IMR-90 (cell line): ENCODE data around the gene MFGE8. TPM values are rescaled to one million over a fixed set of nuclear protein-coding genes. Genes with fewer than 3 reads are reported as not detected.

Experiments used
- ATAC-seq: fragments of 200-7000 bp; cut with Tn5 transposase; 2 replicates; pipeline ENCODE4 v1.9.1; 2020; ENCODE audit warnings: low read depth, mild to moderate bottlenecking, moderate library complexity
- BruUV-seq: library from RNA; stranded (reverse); fragments of 400-500 nt; replicated peaks from 2 replicates; lab custom pipeline; 2021; lab: Mats Ljungman, UMichigan
- CTCF ChIA-PET: fragments of 300-600 bp; formaldehyde crosslinking; extraction: SDS; loops from one replicate; lab custom pipeline; 2021; ENCODE audit warnings: antibody characterized with exemption; lab: Yijun Ruan, JAX
- POLR2A ChIA-PET: fragments of 300-600 bp; sonication (Branson Sonifier 250); formaldehyde crosslinking; loops from one replicate; lab custom pipeline; 2022; ENCODE audit warnings: antibody characterized with exemption; ENCODE audit not compliant: unreplicated experiment; lab: Charles Lee
- DNase-seq: peaks from one replicate; pipeline ENCODE4 v3.0.0; 2013
- H2AFZ ChIP-seq: replicated peaks from 2 replicates; pipeline ENCODE3; 2013; ENCODE audit warnings: low read length, mild to moderate bottlenecking; ENCODE audit not compliant: poor library complexity
- H2AK5ac ChIP-seq: 2 replicates; pipeline ENCODE4 v1.6.1; 2013; ENCODE audit warnings: low read depth, low read length, inconsistent platforms
- H2AK9ac ChIP-seq: replicated peaks from 2 replicates; pipeline ENCODE3; 2013; ENCODE audit warnings: mild to moderate bottlenecking, low read depth, low read length, moderate library complexity; ENCODE audit not compliant: poor library complexity
- H2BK120ac ChIP-seq: 2 replicates; pipeline ENCODE4 v1.6.1; 2013; ENCODE audit warnings: low read depth, low read length, inconsistent platforms
- H2BK15ac ChIP-seq: 3 replicates; pipeline ENCODE4 v1.6.1; 2013; ENCODE audit warnings: low read depth, low read length, inconsistent platforms
- H2BK20ac ChIP-seq: 2 replicates; pipeline ENCODE4 v1.6.1; 2013; ENCODE audit warnings: low read depth, mild to moderate bottlenecking, inconsistent platforms, low read length, moderate library complexity
- H2BK5ac ChIP-seq: 2 replicates; pipeline ENCODE4 v1.6.1; 2013; ENCODE audit warnings: mild to moderate bottlenecking, low read depth, low read length, inconsistent platforms; ENCODE audit not compliant: poor library complexity, severe bottlenecking
- H3K14ac ChIP-seq: replicated peaks from 2 replicates; pipeline ENCODE4 v1.6.1; 2013; ENCODE audit warnings: low read depth, low read length, inconsistent platforms
- H3K18ac ChIP-seq: 2 replicates; pipeline ENCODE4 v1.6.1; 2013; ENCODE audit warnings: low read depth, low read length, control low read depth
- H3K23ac ChIP-seq: 2 replicates; pipeline ENCODE4 v1.6.1; 2013; ENCODE audit warnings: low read depth, low read length, inconsistent platforms
- H3K27ac ChIP-seq: 2 replicates; pipeline ENCODE4 v1.5.1; 2013; ENCODE audit warnings: mild to moderate bottlenecking, control low read depth, low read length; ENCODE audit not compliant: insufficient read depth
- H3K27me3 ChIP-seq: 2 replicates; pipeline ENCODE4 v1.6.1; 2013; ENCODE audit warnings: low read length; ENCODE audit not compliant: control insufficient read depth, insufficient read depth
- H3K36me3 ChIP-seq: 2 replicates; pipeline ENCODE4 v1.6.1; 2013; ENCODE audit warnings: low read length, mixed read lengths; ENCODE audit not compliant: control insufficient read depth, insufficient read depth
- H3K4ac ChIP-seq: 2 replicates; pipeline ENCODE4 v1.6.1; 2013; ENCODE audit warnings: low read depth, low read length, inconsistent platforms
- H3K4me1 ChIP-seq: 2 replicates; pipeline ENCODE4 v1.6.1; 2013; ENCODE audit warnings: low read length, mixed read lengths; ENCODE audit not compliant: control insufficient read depth, insufficient read depth
- H3K4me2 ChIP-seq: 2 replicates; pipeline ENCODE4 v1.6.1; 2013; ENCODE audit warnings: low read depth, mild to moderate bottlenecking, control low read depth, low read length, moderate library complexity
- H3K4me3 ChIP-seq: 2 replicates; pipeline ENCODE4 v1.5.1; 2013; ENCODE audit warnings: low read depth, mild to moderate bottlenecking, control low read depth, low read length, moderate library complexity; ENCODE audit not compliant: insufficient read depth
- H3K56ac ChIP-seq: 2 replicates; pipeline ENCODE4 v1.6.1; 2013; ENCODE audit warnings: low read length, inconsistent platforms; ENCODE audit not compliant: insufficient read depth; ENCODE audit errors: extremely low read depth
- H3K79me1 ChIP-seq, 2 experiments: 2 replicates each; pipeline ENCODE4 v1.6.1; 2013; ENCODE audit warnings: low read length in 2 of 2, inconsistent platforms in 1 of 2, low read depth in 1 of 2
- H3K9ac ChIP-seq: 2 replicates; pipeline ENCODE4 v1.6.1; 2013; ENCODE audit warnings: low read depth, low read length, control low read depth
- H3K9me1 ChIP-seq: 2 replicates; pipeline ENCODE4 v1.6.1; 2013; ENCODE audit warnings: low read length, inconsistent platforms; ENCODE audit not compliant: insufficient read depth
- H3K9me3 ChIP-seq: 2 replicates; pipeline ENCODE4 v1.6.1; 2013; ENCODE audit warnings: low read length; ENCODE audit not compliant: control insufficient read depth, insufficient read depth
- H4K20me1 ChIP-seq: 2 replicates; pipeline ENCODE4 v1.6.1; 2013; ENCODE audit warnings: low read length, inconsistent platforms; ENCODE audit not compliant: insufficient read depth
- H4K5ac ChIP-seq: 2 replicates; pipeline ENCODE4 v1.6.1; 2013; ENCODE audit warnings: mild to moderate bottlenecking, low read depth, low read length, control low read depth
- H4K8ac ChIP-seq, 2 experiments: 2 replicates each; pipeline ENCODE4 v1.6.1; 2013; ENCODE audit warnings: low read depth in 2 of 2, low read length in 2 of 2, control low read depth in 1 of 2, inconsistent platforms in 1 of 2
- H4K91ac ChIP-seq: 2 replicates; pipeline ENCODE4 v1.6.1; 2013; ENCODE audit warnings: low read depth, low read length, inconsistent platforms; ENCODE audit not compliant: insufficient read depth
- CEBPB ChIP-seq: IDR thresholded peaks from 2 replicates; pipeline ENCODE4 v1.6.1; 2012; ENCODE audit warnings: low read depth, low read length, improper control_type of control experiment
- FOS ChIP-seq: fragments of 150-350 bp; IDR thresholded peaks from 2 replicates; pipeline ENCODE4 v1.6.1; 2016; ENCODE audit warnings: low read depth, low read length
- MAFK ChIP-seq: IDR thresholded peaks from 2 replicates; pipeline ENCODE4 v1.6.1; 2012; ENCODE audit warnings: low read depth, low read length, improper control_type of control experiment
- MAZ ChIP-seq: IDR thresholded peaks from 2 replicates; pipeline ENCODE4 v1.6.1; 2012; ENCODE audit warnings: low read depth, mild to moderate bottlenecking, low read length, improper control_type of control experiment, moderate library complexity, borderline replicate concordance
- MXI1 ChIP-seq: IDR thresholded peaks from 2 replicates; pipeline ENCODE4 v1.6.1; 2012; ENCODE audit warnings: low read depth, mild to moderate bottlenecking, low read length, moderate library complexity, borderline replicate concordance
- NFE2L2 ChIP-seq: fragments of 150-350 bp; IDR thresholded peaks from 2 replicates; pipeline ENCODE4 v1.6.1; 2016; ENCODE audit warnings: low read depth, mild to moderate bottlenecking, low read length
- SMC3 ChIP-seq: fragments of 150-350 bp; IDR thresholded peaks from 2 replicates; pipeline ENCODE4 v1.6.1; 2016; ENCODE audit warnings: low read depth, mild to moderate bottlenecking, antibody characterized with exemption, low read length, moderate library complexity
- WGBS, 2 experiments: methylation state at CpG; one replicate each; pipeline versions ENCODE4 v1.1.5 to v1.1.7; 2013; ENCODE audit warnings: missing lambda C conversion rate in 2 of 2; ENCODE audit not compliant: insufficient read length in 1 of 2; ENCODE audit errors: extremely low coverage in 2 of 2; 5-methylcytosine and 5-hydroxymethylcytosine counted together
- dilution Hi-C: fragments of 300-500 bp; cut with HindIII; formaldehyde crosslinking; loops from one replicate; pipeline ENCODE4 v1.14.3; 2018; ENCODE audit warnings: low sequenced_read_pairs; ENCODE audit not compliant: unreplicated experiment
- in situ Hi-C: fragments of 300-500 bp; cut with MboI; formaldehyde crosslinking; loops from 3 replicates; pipeline ENCODE4 v1.14.3; 2019; ENCODE audit warnings: low sequenced_read_pairs, inconsistent platforms, mixed read lengths
- intact Hi-C: fragments of 100-400 bp; cut with micrococcal nuclease; formaldehyde crosslinking; loops from 2 replicates; pipeline ENCODE4 v1.10.0; 2022
- polyA plus RNA-seq, 3 experiments: library from polyadenylated mRNA; depleted of rRNA; stranded (reverse); fragments of >200 nt; gene quantifications; 2 replicates each; pipeline ENCODE4 v1.2.3, GENCODE V29; 2012; ENCODE audit warnings: low replicate concordance in 1 of 3
- total RNA-seq: library from RNA; depleted of rRNA; stranded (reverse); fragments of >200 nt; gene quantifications from 2 replicates; pipeline ENCODE4 v1.2.3, GENCODE V29; 2012
- TF ChIP-seq, protein P1 (sequence below): fragments of 150-350 bp; IDR thresholded peaks from 2 replicates; pipeline ENCODE4 v1.6.1; 2017; ENCODE audit warnings: mild to moderate bottlenecking, antibody characterized with exemption, low read length, low read depth

Gene MFGE8
- total and polyA plus RNA-seq, 2 of the 4 experiments (the other 2 are of a cell fraction) = 232 to 1,912 TPM

DNA sequence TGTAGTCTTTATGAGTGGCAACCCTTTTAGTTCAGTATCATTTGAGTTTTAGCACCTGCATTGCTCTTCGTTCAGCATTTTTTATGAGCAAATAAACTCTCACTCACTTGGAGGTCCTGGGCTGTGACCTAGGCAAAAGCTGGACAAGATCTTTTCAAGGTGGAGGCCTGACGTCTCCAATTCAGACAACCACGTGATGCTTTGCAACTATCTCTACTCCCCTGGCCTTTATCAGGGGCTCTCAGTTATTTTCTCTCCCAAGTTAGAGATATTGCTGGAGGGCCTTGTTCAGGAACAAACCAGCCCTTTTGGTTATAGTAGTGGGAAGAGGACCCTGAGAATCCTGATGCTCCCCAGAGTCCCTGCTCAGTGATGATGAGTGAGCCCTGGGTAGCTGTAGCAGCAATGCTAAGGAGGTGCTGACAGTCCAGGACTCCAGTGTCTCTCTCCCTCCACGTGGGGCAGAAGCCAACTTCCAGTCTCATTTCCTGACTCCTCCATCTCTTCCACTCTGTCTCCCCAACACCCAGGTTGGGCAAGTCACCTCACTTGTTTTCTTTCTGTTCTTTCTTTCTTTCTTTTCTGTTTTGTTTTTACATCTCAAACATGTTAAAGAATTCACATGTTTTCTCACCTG, 48.2 kb downstream of the MFGE8 start:
- Histone ChIP-seq H3K79me1 (no peaks in the 10 kb centered on the region), H3K14ac (no peak overlapping the region), H2BK5ac (no peak overlapping the region), H3K4ac (no peak overlapping the region), H3K4me1 (no peaks in the 10 kb centered on the region), H4K91ac (no peak overlapping the region), H3K18ac (no peak overlapping the region), H3K27ac (no peak overlapping the region), H2AFZ (no peak overlapping the region), H3K4me3 (no peak overlapping the region), H3K27me3 (peaks cover 42% of the 10 kb centered on the region), H4K20me1 (no peaks in the 10 kb centered on the region), H3K9me3 (no peaks in the 10 kb centered on the region), H4K8ac (no peak overlapping the region), H3K9me1 (no peaks in the 10 kb centered on the region), H3K9ac (no peak overlapping the region), H3K4me2 (no peak overlapping the region), H2BK15ac (no peak overlapping the region), H3K36me3 (no peaks in the 10 kb centered on the region), H2AK5ac (no peak overlapping the region), H2BK20ac (no peak overlapping the region), H3K23ac (no peak overlapping the region), H2AK9ac (no peak overlapping the region), H4K5ac (no peak overlapping the region), H2BK120ac (no peak overlapping the region), H3K56ac (no peak overlapping the region)
- in situ Hi-C loops (no loop called here), intact Hi-C loops (no loop called here), dilution Hi-C loops (no loop called here)
- DNase-seq (no peak), ATAC-seq (no peak)
- ChIA-PET CTCF (interaction anchor here (1.0 kb wide), 1 partner anchor 14 kb away, joined by 3 read pairs; no protein-coding TSS in a partner anchor), POLR2A (no interaction called here)
- BruUV-seq = no TSS peak
- 0% methylated on average over 1 of the region's 4 CpGs; no CpG with 5 or more reads in 1 of the 2 experiments for WGBS, 2 experiments
- TF ChIP-seq CEBPB (no peak), FOS (no peak), SMC3 (no peak), MAZ (no peak), MXI1 (no peak), MAFK (no peak), NFE2L2 (no peak)
- TF ChIP-seq, protein P1, sequence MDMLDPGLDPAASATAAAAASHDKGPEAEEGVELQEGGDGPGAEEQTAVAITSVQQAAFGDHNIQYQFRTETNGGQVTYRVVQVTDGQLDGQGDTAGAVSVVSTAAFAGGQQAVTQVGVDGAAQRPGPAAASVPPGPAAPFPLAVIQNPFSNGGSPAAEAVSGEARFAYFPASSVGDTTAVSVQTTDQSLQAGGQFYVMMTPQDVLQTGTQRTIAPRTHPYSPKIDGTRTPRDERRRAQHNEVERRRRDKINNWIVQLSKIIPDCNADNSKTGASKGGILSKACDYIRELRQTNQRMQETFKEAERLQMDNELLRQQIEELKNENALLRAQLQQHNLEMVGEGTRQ = no peak
